Stimulated activated CD4-positive, alpha-beta T cell treated with anti-CD3 and anti-CD28 coated beads, Interleukin-1b, Interleukin-23, amount 100 ng/mL, for 4 hours (primary cell): Measurements from ENCODE around the gene SGCD.

Experiments used
- DNase-seq, 2 donors: peaks; one replicate each; pipeline ENCODE4 v3.0.0-alpha.2; 2020; ENCODE audit warnings: low read depth in 2 of 2

The SGCD gene

DNA sequence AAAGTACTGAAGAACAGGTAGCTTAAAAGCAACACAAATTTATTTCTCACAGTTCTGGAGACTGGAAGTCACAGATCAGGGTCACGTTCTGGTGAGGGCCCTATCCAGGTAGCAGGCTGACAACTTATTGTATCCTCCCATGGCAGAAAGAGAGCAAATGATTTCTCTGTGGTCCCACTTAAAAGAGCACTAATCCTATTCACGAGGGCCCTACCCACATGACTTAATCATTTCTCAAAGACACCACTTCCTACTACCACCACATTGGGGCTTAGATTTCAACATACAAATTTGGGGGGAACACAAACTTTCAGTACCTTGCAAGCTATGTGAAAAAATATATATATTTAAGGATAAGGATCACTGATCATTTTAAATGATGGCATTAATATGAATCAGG lies 447.3 kb downstream of the SGCD start:
- DNase-seq: no peak

DNA sequence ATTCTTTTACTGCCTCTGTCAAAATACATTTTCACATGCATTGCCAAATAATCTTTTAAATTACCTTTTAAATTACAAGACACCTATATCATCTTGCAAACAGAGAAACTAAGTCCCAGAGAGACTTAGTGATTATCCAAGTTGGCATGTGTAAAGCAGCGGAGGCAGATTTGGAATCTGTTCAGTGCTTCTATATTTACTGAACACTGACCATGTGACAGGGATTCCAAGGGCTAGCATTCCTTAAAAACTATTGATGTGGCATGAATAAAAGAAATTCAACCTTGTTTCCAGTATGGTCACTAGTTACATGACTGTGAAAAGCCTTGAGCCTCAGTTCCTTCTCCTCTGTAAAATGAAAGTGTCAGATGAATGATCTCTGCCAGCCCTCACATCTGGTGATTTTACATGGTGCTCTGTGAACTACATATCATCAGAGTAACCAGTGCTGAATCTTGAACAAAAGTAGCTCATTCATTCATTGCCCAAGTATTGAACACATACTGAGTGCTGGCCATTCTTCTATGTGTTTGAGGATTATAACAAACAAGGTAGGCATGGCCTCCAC lies 451.3 kb downstream of the SGCD start:
- DNase-seq: no peak

DNA sequence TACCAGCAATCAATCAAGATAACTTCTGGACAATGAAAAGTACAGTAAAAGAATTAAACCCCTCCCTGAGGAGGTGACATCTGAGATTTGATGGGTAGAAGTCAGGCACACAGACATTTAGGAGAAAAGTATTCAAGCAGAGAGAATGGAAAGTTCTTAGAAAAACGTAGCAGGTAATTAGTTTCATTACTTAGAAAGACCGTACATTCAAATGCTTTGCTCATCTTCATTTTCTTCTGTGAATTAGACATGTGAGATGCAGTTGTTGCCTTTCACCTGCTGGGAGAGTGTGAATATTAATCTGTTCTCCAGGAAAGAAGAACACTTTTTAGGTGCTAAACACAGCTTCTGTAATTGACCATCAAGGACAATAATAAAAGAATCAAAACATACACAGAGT lies 451.8 kb downstream of the SGCD start:
- DNase-seq: no peak

DNA sequence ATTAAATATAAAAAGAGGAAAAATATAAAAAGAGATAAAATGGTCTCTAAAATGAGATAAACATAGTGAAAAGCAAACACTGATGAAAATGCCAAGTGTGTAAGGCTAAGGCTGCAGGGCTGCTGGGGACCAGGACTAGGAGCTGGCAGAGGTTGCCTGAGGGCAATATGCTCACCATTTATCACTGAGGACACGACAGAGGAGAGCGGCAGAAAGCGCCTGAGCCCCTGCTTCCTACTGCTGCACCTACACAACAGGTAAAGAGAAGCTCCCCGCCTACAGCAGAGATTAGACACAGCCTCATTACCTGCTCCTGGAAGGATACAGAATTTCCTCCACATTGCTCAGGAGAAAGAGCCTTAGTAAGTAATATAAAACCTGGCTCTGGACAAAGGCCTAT lies 452.5 kb downstream of the SGCD start:
- no peak for DNase-seq

DNA sequence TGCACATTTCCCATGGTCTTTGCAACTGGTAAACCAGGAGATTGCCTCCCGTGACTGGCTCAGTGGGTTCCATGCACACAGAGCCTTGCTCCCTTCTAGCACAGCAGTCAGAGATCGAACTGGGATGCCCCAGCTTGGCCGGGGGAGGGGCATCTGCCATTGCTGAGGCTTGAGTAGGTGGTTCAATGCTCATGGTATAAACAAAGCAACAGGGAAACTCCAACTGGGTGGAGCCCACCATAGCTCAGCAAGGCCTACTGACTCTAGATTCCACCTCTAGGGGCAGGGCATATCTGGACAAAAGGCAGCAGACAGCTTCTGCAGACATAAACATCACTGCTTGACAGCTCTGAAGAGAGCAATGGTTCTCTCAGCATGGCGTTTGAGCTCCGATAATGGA lies 456.1 kb downstream of the SGCD start:
- no peak for DNase-seq

DNA sequence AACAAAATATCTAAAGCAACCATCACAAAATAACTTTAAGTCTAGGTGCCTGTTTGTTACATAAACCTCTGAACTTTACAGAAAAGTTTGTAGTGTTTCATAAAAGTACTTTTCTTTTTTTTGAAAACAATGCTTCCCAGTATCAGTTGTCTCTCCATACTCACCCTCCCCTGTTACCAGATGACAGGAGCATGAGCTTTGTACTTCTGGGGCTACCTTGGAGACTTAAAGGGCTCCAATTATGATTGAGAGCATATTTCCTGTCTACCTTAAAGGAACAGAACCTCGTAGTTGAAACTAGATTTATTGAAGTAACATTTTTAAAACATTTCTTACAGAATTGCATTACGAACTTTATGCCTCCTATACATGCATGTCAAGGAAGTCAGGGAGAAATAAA lies 467.7 kb downstream of the SGCD start:
- no peak for DNase-seq

- no peak for DNase-seq
Measured at GRCh38 chr5:156798201-156798600, 471.2 kb downstream of the SGCD start.

GRCh38 chr5:156799171-156799570 lies 472.2 kb downstream of the SGCD start:
- DNase-seq: no peak

GRCh38 chr5:156800929-156801328 lies 474.0 kb downstream of the SGCD start:
- DNase-seq: no peak

DNA sequence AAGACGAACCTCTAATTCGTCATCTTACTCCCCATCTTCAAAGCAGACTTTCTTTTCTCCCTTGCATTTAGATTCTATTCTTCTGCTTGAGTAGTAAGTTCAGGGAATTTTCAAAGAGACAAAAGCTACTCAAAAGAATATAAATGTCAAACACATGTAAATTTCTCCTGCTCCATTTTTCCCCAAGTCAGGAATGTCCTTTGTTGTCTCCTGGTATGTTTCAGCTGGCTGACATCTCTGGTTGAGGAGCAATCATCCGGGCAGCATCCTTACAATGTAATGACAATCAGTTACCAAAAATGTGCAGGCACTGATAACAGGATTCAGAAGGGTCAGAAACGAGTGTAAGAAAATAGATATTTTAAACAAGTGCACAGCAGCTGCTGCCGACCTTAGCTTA lies 475.5 kb downstream of the SGCD start:
- DNase-seq: no peak

DNA sequence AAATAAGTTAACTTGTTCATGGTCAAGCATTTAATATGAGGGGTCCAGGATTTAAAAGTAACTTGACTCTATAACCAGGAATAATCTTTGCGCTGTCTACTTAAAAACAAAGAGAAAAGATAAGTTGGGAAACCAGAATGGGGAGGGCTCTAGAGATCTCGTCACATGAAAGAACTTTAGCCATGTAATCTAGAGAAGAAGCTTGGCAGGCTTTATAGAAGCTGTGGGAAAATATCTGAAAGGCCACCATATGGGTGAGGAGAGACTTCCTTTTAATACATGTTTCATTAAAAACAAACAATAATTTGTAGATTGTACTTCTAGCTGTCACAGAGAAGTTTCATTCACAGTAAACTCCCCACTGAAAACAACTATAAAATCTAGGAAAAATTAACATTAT lies 476.4 kb downstream of the SGCD start:
- DNase-seq: no peak

GRCh38 chr5:156812959-156813358 lies 486.0 kb downstream of the SGCD start:
- no peak for DNase-seq

GRCh38 chr5:156815988-156816599 lies 489.1 kb downstream of the SGCD start:
- peak in 1 of 2 donors; percentile 7 for DNase-seq
